SK-N-SH treated with all-trans-retinoic acid at 6 μM for 48 hours (cell line): ENCODE results near the gene POLDIP3.

ENCODE experiments used
- ATAC-seq: fragments of 200-7000 bp; cut with Tn5 transposase; 3 replicates; pipeline ENCODE4 v1.9.1; 2020; ENCODE audit warnings: mild to moderate bottlenecking, moderate library complexity
- BACH2 ChIP-seq: fragments of 250-450 bp; sonication (Bioruptor Pico); IDR thresholded peaks from 2 replicates; pipeline ENCODE4 v1.9.0; 2021; ENCODE audit warnings: mild to moderate bottlenecking, borderline replicate concordance
- CREB5 ChIP-seq: fragments of 250-450 bp; sonication (Bioruptor Pico); IDR thresholded peaks from 2 replicates; pipeline ENCODE4 v1.5.1; 2020; ENCODE audit warnings: low read depth, mild to moderate bottlenecking, moderate library complexity
- CSDC2 ChIP-seq: fragments of 250-450 bp; sonication (Bioruptor Pico); IDR thresholded peaks from 2 replicates; pipeline ENCODE4 v1.5.0; 2020; ENCODE audit warnings: mild to moderate bottlenecking, moderate library complexity
- CSRNP3 ChIP-seq: fragments of 250-450 bp; sonication (Bioruptor Pico); IDR thresholded peaks from 2 replicates; pipeline ENCODE4 v1.5.1; 2021; ENCODE audit warnings: mild to moderate bottlenecking, moderate library complexity
- ESRRG ChIP-seq: fragments of 250-450 bp; sonication (Bioruptor Pico); IDR thresholded peaks from 2 replicates; pipeline ENCODE4 v1.6.1; 2021; ENCODE audit warnings: mild to moderate bottlenecking
- GLIS3 ChIP-seq: fragments of 250-450 bp; sonication (Bioruptor Pico); IDR thresholded peaks from 2 replicates; pipeline ENCODE4 v1.5.0; 2020; ENCODE audit warnings: mild to moderate bottlenecking, moderate library complexity
- ISL1 ChIP-seq: fragments of 250-450 bp; sonication (Bioruptor Pico); IDR thresholded peaks from 2 replicates; pipeline ENCODE4 v2.1.2; 2022; ENCODE audit warnings: mild to moderate bottlenecking, moderate library complexity
- OSR1 ChIP-seq: fragments of 250-450 bp; sonication (Bioruptor Pico); IDR thresholded peaks from 2 replicates; pipeline ENCODE4 v1.8.0; 2022; ENCODE audit warnings: moderate library complexity, mild to moderate bottlenecking, inconsistent platforms
- POU6F1 ChIP-seq: fragments of 250-450 bp; sonication (Bioruptor Pico); IDR thresholded peaks from 2 replicates; pipeline ENCODE4 v1.8.0; 2021; ENCODE audit warnings: low read depth, mild to moderate bottlenecking, moderate library complexity, borderline replicate concordance
- PPARA ChIP-seq: fragments of 250-450 bp; sonication (Bioruptor Pico); IDR thresholded peaks from 2 replicates; pipeline ENCODE4 v1.5.0; 2020; ENCODE audit warnings: mild to moderate bottlenecking, borderline replicate concordance
- RARB ChIP-seq: fragments of 250-450 bp; sonication (Bioruptor Pico); IDR thresholded peaks from 2 replicates; pipeline ENCODE4 v1.8.0; 2021; ENCODE audit warnings: mild to moderate bottlenecking, moderate library complexity
- SNAI2 ChIP-seq: fragments of 250-450 bp; sonication (Bioruptor Pico); IDR thresholded peaks from 2 replicates; pipeline ENCODE4 v1.5.0; 2020; ENCODE audit warnings: mild to moderate bottlenecking, moderate library complexity
- TCF4 ChIP-seq: fragments of 250-450 bp; sonication (Bioruptor Pico); IDR thresholded peaks from 2 replicates; pipeline ENCODE4 v1.8.0; 2021; ENCODE audit warnings: mild to moderate bottlenecking, moderate library complexity, borderline replicate concordance
- TOX ChIP-seq: fragments of 250-450 bp; sonication (Bioruptor Pico); IDR thresholded peaks from 2 replicates; pipeline ENCODE4 v1.8.0; 2021; ENCODE audit warnings: mild to moderate bottlenecking, moderate library complexity, borderline replicate concordance
- TSHZ2 ChIP-seq: fragments of 250-450 bp; sonication (Bioruptor Pico); IDR thresholded peaks from 2 replicates; pipeline ENCODE4 v1.5.0; 2020; ENCODE audit warnings: mild to moderate bottlenecking, moderate library complexity
- ZC3H10 ChIP-seq: fragments of 250-450 bp; sonication (Bioruptor Pico); IDR thresholded peaks from 2 replicates; pipeline ENCODE4 v1.5.1; 2021; ENCODE audit warnings: mild to moderate bottlenecking, moderate library complexity
- ZFP3 ChIP-seq: fragments of 250-450 bp; sonication (Bioruptor Pico); IDR thresholded peaks from 2 replicates; pipeline ENCODE4 v1.5.0; 2020; ENCODE audit warnings: mild to moderate bottlenecking, moderate library complexity
- ZNF565 ChIP-seq: fragments of 450-650 bp; formaldehyde crosslinking; conservative IDR thresholded peaks from 2 replicates; pipeline ENCODE4 v1.5.0; 2020; ENCODE audit warnings: low read depth, mild to moderate bottlenecking, moderate library complexity
- ZNF70 ChIP-seq: fragments of 450-650 bp; formaldehyde crosslinking; IDR thresholded peaks from 2 replicates; pipeline ENCODE4 v1.5.0; 2020; ENCODE audit warnings: mild to moderate bottlenecking, moderate library complexity
- ZNF8 ChIP-seq: fragments of 450-650 bp; formaldehyde crosslinking; IDR thresholded peaks from 2 replicates; pipeline ENCODE4 v1.5.0; 2020; ENCODE audit warnings: mild to moderate bottlenecking, moderate library complexity

The POLDIP3 gene

GRCh38 chr22:42656578-42656977 is 41.9 kb upstream of the POLDIP3 start (continued):
- no peak for TF ChIP-seq ZNF8 (CRISPR knock-in tag)

GRCh38 chr22:42655693-42656092 is 41.0 kb upstream of the POLDIP3 start:
- no peak for ATAC-seq
- TF ChIP-seq POU6F1 (CRISPR knock-in tag) (no peak), PPARA (CRISPR knock-in tag) (no peak), TSHZ2 (CRISPR knock-in tag) (no peak), ESRRG (CRISPR knock-in tag) (no peak), CSRNP3 (no peak), BACH2 (CRISPR knock-in tag) (no peak), ZFP3 (CRISPR knock-in tag) (no peak), ZNF70 (CRISPR knock-in tag) (no peak), RARB (CRISPR knock-in tag) (no peak), TOX (CRISPR knock-in tag) (no peak), SNAI2 (CRISPR knock-in tag) (no peak), ZC3H10 (no peak), ISL1 (CRISPR knock-in tag) (no peak), ZNF8 (CRISPR knock-in tag) (no peak)

GRCh38 chr22:42654436-42655073 is 39.9 kb upstream of the POLDIP3 start:
- TF ChIP-seq CSRNP3 (no peak), RARB (CRISPR knock-in tag) (no peak), GLIS3 (no peak), TCF4 (CRISPR knock-in tag) (no peak), OSR1 (CRISPR knock-in tag) (no peak), ZNF565 (CRISPR knock-in tag) (no peak), ZNF70 (CRISPR knock-in tag) (no peak), ZNF8 (CRISPR knock-in tag) (no peak), CREB5 (CRISPR knock-in tag) (no peak), ISL1 (CRISPR knock-in tag) (no peak), POU6F1 (CRISPR knock-in tag) (no peak), ZFP3 (CRISPR knock-in tag) (no peak), TSHZ2 (CRISPR knock-in tag) (no peak), TOX (CRISPR knock-in tag) (no peak), CSDC2 (no peak), PPARA (CRISPR knock-in tag) (no peak)
- ATAC-seq: no peak
